ENCODE measurements around the gene FATE1. TPM values are rescaled to one million over a fixed set of nuclear protein-coding genes. Genes with fewer than 3 reads are reported as not detected.

Gene FATE1, protein sequence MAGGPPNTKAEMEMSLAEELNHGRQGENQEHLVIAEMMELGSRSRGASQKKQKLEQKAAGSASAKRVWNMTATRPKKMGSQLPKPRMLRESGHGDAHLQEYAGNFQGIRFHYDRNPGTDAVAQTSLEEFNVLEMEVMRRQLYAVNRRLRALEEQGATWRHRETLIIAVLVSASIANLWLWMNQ
- total RNA-seq (not detected), polyA plus RNA-seq (not detected)

DNA sequence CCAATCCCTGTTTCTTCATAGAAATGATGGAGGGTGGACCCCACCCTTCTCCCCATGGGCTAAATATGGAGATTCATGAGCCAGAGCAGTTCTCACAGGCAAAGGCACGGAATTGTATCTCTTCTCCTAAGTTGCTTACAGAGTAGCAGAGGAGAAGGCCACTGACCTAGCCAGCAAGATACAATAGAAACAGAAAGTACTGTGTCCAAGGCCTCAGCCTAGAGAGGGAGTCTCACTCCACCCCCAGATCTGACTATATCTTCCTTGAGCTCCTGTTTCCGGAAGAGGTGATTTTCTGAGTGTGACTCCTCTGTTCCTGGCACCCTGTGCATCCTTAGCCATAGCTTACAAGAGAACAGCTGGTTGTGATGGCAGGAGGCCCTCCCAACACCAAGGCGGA is at the start of gene FATE1:
Gene FATE1, plus strand, starts transcription at position 284 of the 400 bp plus-strand sequence. Its CDS starts 85 bp downstream, at position 369.
- H3K36me3 ChIP-seq (ENCODE audit: insufficient read depth, low read length) = no peaks in the 10 kb centered on the region
- no peak within 1 kb of the TSS for H3K4me3 ChIP-seq (ENCODE audit: low read length in 2 of 2)
- no peak for DNase-seq
- H3K4me3 Mint-ChIP-seq = no peak within 1 kb of the TSS
- no peaks in the 10 kb centered on the region for H3K27me3 ChIP-seq (ENCODE audit: insufficient read depth, low read length)
- H3K27ac ChIP-seq (ENCODE audit: low read depth, low read length) = no peak within 1 kb of the TSS
- H3K4me1 Mint-ChIP-seq = no peaks in the 10 kb centered on the region
- no peak within 1 kb of the TSS for H3K27ac Mint-ChIP-seq
- ChIA-PET POLR2A (ENCODE audit: partially characterized antibody) (no interaction called here), CTCF (ENCODE audit: partially characterized antibody) (no interaction called here)
- no peaks in the 10 kb centered on the region for H3K36me3 Mint-ChIP-seq
- H3K27me3 Mint-ChIP-seq = peaks cover 0 to 4% of the 10 kb centered on the region in 2 donors
- intact Hi-C loops (cut with micrococcal nuclease) = no loop called here
- H3K9me3 ChIP-seq (ENCODE audit: control insufficient read depth in 1 of 2, low read length in 2 of 2) = no peaks in the 10 kb centered on the region
- no peaks in the 10 kb centered on the region for H3K9me3 Mint-ChIP-seq
- H3K4me1 ChIP-seq (ENCODE audit: insufficient read depth, low read length) = no peaks in the 10 kb centered on the region

DNA sequence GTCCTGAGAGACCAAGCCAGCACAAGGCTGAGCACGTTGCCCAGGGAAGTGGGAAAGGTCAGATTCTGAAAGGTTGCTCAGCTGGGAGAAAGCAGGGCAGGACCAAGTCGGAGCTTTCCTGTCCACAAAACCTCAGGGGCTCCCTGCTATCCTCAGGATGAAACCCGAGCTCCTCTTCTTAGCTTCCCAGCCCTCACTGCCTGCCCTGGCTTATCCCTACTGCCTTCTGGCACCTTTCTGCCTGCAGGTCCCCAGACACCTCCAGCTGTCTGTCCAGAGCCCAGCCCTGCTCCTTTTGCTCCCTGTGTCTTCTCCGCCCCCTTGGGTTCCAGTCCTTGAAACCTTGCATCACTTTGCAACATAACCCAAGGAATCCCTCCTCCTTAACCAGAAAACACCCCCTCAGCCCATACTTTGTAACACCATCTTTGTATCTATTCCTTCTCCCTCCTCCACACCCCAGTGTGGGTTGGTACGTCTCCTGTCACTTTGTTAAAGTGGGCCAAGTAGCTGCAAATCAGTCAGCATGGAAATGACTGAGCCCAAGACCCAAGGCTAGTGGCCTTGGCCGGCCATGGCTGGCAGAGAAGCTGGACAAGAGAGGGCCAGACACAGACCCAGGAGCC is 40.6 kb upstream of the FATE1 start:
- Histone ChIP-seq H3K4me1 (ENCODE audit: insufficient read depth, low read length) (no peaks in the 10 kb centered on the region), H3K9me3 (ENCODE audit: control insufficient read depth in 1 of 2, low read length in 2 of 2) (no peaks in the 10 kb centered on the region), H3K4me3 (ENCODE audit: low read length in 2 of 2) (no peak overlapping the region), H3K27ac (ENCODE audit: low read depth, low read length) (no peak overlapping the region), H3K36me3 (ENCODE audit: insufficient read depth, low read length) (no peaks in the 10 kb centered on the region), H3K27me3 (ENCODE audit: insufficient read depth, low read length) (no peaks in the 10 kb centered on the region)
- no peak overlapping the region for H3K27ac Mint-ChIP-seq
- peaks cover 1% of the 10 kb centered on the region in 2 donors for H3K27me3 Mint-ChIP-seq
- ChIA-PET POLR2A (ENCODE audit: partially characterized antibody) (no interaction called here), CTCF (ENCODE audit: partially characterized antibody) (no interaction called here)
- H3K9me3 Mint-ChIP-seq = no peaks in the 10 kb centered on the region
- intact Hi-C loops (cut with micrococcal nuclease) = no loop called here
- H3K4me3 Mint-ChIP-seq = no peak overlapping the region
- DNase-seq = no peak
- no peaks in the 10 kb centered on the region for H3K36me3 Mint-ChIP-seq
- no peaks in the 10 kb centered on the region for H3K4me1 Mint-ChIP-seq

DNA sequence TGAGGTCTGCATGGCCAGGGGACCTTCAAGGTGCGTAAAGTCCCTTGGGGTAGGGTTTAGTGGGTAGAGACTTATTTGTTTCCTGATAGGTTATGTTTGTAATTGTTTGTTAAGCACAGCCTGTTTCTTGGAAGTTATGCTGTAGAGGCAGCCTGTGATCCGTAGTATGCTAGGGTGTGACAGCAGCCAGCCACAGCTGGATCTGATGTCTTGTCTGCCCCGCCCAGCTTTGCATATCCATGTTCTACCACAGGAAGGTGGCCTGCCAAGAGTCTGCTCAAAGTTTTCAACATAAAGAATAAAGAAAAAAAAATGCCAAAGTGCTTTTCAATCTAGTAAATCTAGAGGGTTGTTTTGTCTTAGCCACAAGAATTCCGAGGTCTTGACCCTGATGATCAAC is 39.6 kb upstream of the FATE1 start:
- H3K36me3 Mint-ChIP-seq = no peaks in the 10 kb centered on the region
- H3K27me3 Mint-ChIP-seq = peaks cover 1% of the 10 kb centered on the region in 2 donors
- H3K27ac Mint-ChIP-seq = no peak overlapping the region
- no peak overlapping the region for H3K4me3 Mint-ChIP-seq
- intact Hi-C loops (cut with micrococcal nuclease) = no loop called here
- Histone ChIP-seq H3K9me3 (ENCODE audit: control insufficient read depth in 1 of 2, low read length in 2 of 2) (no peaks in the 10 kb centered on the region), H3K27me3 (ENCODE audit: insufficient read depth, low read length) (no peaks in the 10 kb centered on the region), H3K36me3 (ENCODE audit: insufficient read depth, low read length) (no peaks in the 10 kb centered on the region), H3K4me1 (ENCODE audit: insufficient read depth, low read length) (no peaks in the 10 kb centered on the region), H3K27ac (ENCODE audit: low read depth, low read length) (no peak overlapping the region), H3K4me3 (ENCODE audit: low read length in 2 of 2) (no peak overlapping the region)
- no peaks in the 10 kb centered on the region for H3K4me1 Mint-ChIP-seq
- H3K9me3 Mint-ChIP-seq = no peaks in the 10 kb centered on the region
- ChIA-PET CTCF (ENCODE audit: partially characterized antibody) (interaction anchor here (0.5 kb wide), 1 partner anchor 524 kb away, joined by 3 read pairs; no protein-coding TSS in a partner anchor), POLR2A (ENCODE audit: partially characterized antibody) (no interaction called here)
- no peak for DNase-seq

DNA sequence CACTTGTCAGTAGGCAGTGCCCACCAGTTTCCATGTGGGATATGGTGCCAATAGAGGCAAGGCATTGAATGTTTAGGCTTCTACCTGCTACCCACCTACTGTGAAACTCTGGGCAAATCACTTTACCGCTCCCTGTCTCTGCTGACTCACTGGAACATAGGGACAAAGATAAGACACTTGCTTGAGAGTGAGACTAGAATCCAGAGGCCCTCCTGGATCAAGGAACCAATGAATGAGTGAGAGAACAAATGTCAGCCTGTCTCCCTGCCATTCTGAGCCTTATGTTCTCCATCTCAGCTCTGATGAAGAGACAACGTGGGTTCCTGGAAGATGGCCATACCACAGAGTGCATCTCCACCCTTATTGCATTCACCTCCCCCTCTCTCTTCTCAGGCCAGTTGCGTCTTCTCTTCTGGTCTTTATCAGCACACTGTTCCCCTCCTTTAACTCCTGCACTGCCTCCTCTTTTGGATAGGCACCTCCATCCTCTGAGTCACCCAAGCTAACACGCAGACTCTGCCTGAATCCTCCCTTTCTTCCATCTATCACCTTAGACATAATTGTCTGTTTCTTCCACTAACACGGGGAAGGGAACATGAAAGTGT is 35.9 kb upstream of the FATE1 start:
- ChIA-PET POLR2A (ENCODE audit: partially characterized antibody) (no interaction called here), CTCF (ENCODE audit: partially characterized antibody) (interaction anchor here (2.4 kb wide), 1 partner anchor 528 kb away, joined by 10 read pairs; no protein-coding TSS in a partner anchor)
- DNase-seq = no peak
- Mint-ChIP-seq H3K27me3 (peaks cover 1 to 7% of the 10 kb centered on the region in 2 donors), H3K27ac (no peak overlapping the region), H3K9me3 (no peaks in the 10 kb centered on the region), H3K4me1 (peaks cover 0 to 2% (median 0%) of the 10 kb centered on the region in 4 donors), H3K4me3 (no peak overlapping the region), H3K36me3 (no peaks in the 10 kb centered on the region)
- Histone ChIP-seq H3K9me3 (ENCODE audit: control insufficient read depth in 1 of 2, low read length in 2 of 2) (no peaks in the 10 kb centered on the region), H3K4me3 (ENCODE audit: low read length in 2 of 2) (no peak overlapping the region), H3K27ac (ENCODE audit: low read depth, low read length) (no peak overlapping the region), H3K27me3 (ENCODE audit: insufficient read depth, low read length) (no peaks in the 10 kb centered on the region), H3K4me1 (ENCODE audit: insufficient read depth, low read length) (no peaks in the 10 kb centered on the region), H3K36me3 (ENCODE audit: insufficient read depth, low read length) (no peaks in the 10 kb centered on the region)
- intact Hi-C loops (cut with micrococcal nuclease) = no loop called here

DNA sequence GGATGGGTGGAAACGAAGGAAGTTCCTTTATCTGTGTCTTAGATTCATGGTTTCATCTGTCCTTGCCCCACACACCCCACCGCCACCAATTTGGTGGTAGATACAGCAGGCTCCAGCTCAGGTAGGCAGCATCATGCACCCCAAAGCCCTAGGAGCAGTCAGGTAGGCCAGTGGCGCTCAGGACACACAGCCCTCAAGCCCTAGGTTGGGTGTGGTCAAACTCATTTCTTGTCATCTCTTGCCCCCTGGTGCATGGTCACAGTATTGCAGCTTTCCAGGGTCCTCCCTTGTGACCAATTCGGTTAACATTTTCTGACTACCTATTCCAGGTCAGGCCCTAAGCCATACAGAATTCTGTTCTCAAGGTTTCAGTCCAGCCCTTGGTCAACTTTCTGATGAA is 35.0 kb upstream of the FATE1 start:
- Histone ChIP-seq H3K4me3 (ENCODE audit: low read length in 2 of 2) (no peak overlapping the region), H3K27me3 (ENCODE audit: insufficient read depth, low read length) (no peaks in the 10 kb centered on the region), H3K27ac (ENCODE audit: low read depth, low read length) (no peak overlapping the region), H3K9me3 (ENCODE audit: control insufficient read depth in 1 of 2, low read length in 2 of 2) (no peaks in the 10 kb centered on the region), H3K4me1 (ENCODE audit: insufficient read depth, low read length) (no peaks in the 10 kb centered on the region), H3K36me3 (ENCODE audit: insufficient read depth, low read length) (no peaks in the 10 kb centered on the region)
- intact Hi-C loops (cut with micrococcal nuclease) = no loop called here
- peaks cover 0 to 2% (median 0%) of the 10 kb centered on the region in 4 donors for H3K4me1 Mint-ChIP-seq
- no peaks in the 10 kb centered on the region for H3K9me3 Mint-ChIP-seq
- peaks cover 1 to 7% of the 10 kb centered on the region in 2 donors for H3K27me3 Mint-ChIP-seq
- ChIA-PET CTCF (ENCODE audit: partially characterized antibody) (interaction anchor here (1.7 to 2.4 kb wide), 2 partner anchors 9 to 529 kb away, joined by 3 to 10 read pairs; no protein-coding TSS in a partner anchor), POLR2A (ENCODE audit: partially characterized antibody) (no interaction called here)
- no peak overlapping the region for H3K4me3 Mint-ChIP-seq
- no peak overlapping the region for H3K27ac Mint-ChIP-seq
- peak; percentile 28 to 47 (median 37) for DNase-seq
- no peaks in the 10 kb centered on the region for H3K36me3 Mint-ChIP-seq

- Histone ChIP-seq H3K4me3 (ENCODE audit: low read length in 2 of 2) (no peak overlapping the region), H3K27me3 (ENCODE audit: insufficient read depth, low read length) (no peaks in the 10 kb centered on the region), H3K27ac (ENCODE audit: low read depth, low read length) (no peak overlapping the region), H3K4me1 (ENCODE audit: insufficient read depth, low read length) (no peaks in the 10 kb centered on the region), H3K9me3 (ENCODE audit: control insufficient read depth in 1 of 2, low read length in 2 of 2) (no peaks in the 10 kb centered on the region), H3K36me3 (ENCODE audit: insufficient read depth, low read length) (no peaks in the 10 kb centered on the region)
- POLR2A ChIA-PET (ENCODE audit: partially characterized antibody) = no interaction called here
- no peak overlapping the region for H3K27ac Mint-ChIP-seq
- peaks cover 0 to 2% (median 0%) of the 10 kb centered on the region in 4 donors for H3K4me1 Mint-ChIP-seq
- intact Hi-C loops (cut with micrococcal nuclease) = no loop called here
- no peaks in the 10 kb centered on the region for H3K9me3 Mint-ChIP-seq
- no peaks in the 10 kb centered on the region for H3K36me3 Mint-ChIP-seq
- H3K27me3 Mint-ChIP-seq = peaks cover 0 to 3% of the 10 kb centered on the region in 2 donors
- DNase-seq = no peak
- CTCF ChIA-PET (ENCODE audit: partially characterized antibody) = no interaction called here
- no peak overlapping the region for H3K4me3 Mint-ChIP-seq
These were observed 28.2 kb upstream of the FATE1 start for GRCh38 chrX:151687635-151688034.

GRCh38 chrX:151688695-151689094 is 27.1 kb upstream of the FATE1 start:
- Histone ChIP-seq H3K36me3 (ENCODE audit: insufficient read depth, low read length) (no peaks in the 10 kb centered on the region), H3K4me3 (ENCODE audit: low read length in 2 of 2) (no peak overlapping the region), H3K4me1 (ENCODE audit: insufficient read depth, low read length) (no peaks in the 10 kb centered on the region), H3K27me3 (ENCODE audit: insufficient read depth, low read length) (no peaks in the 10 kb centered on the region), H3K9me3 (ENCODE audit: control insufficient read depth in 1 of 2, low read length in 2 of 2) (no peaks in the 10 kb centered on the region), H3K27ac (ENCODE audit: low read depth, low read length) (no peak overlapping the region)
- no peaks in the 10 kb centered on the region for H3K9me3 Mint-ChIP-seq
- ChIA-PET POLR2A (ENCODE audit: partially characterized antibody) (no interaction called here), CTCF (ENCODE audit: partially characterized antibody) (no interaction called here)
- no peaks in the 10 kb centered on the region for H3K4me1 Mint-ChIP-seq
- no peak for DNase-seq
- intact Hi-C loops (cut with micrococcal nuclease) = no loop called here
- no peaks in the 10 kb centered on the region for H3K36me3 Mint-ChIP-seq
- H3K4me3 Mint-ChIP-seq = no peak overlapping the region
- H3K27ac Mint-ChIP-seq = no peak overlapping the region
- H3K27me3 Mint-ChIP-seq = peaks cover 0 to 2% of the 10 kb centered on the region in 2 donors

Measured in CD4-positive, alpha-beta memory T cell (primary cell).